BE2C (cell line): ENCODE results near the gene CENPW.
A peak's percentile ranks its signal among the peaks of the same experiment; 100 is the strongest.

ENCODE experiments used
- DNase-seq: peaks from one replicate; pipeline ENCODE4 v3.0.0-alpha.2; 2020
- H3K27me3 ChIP-seq: fragments of 250-450 bp; sonication (Bioruptor Pico); 2 replicates; pipeline ENCODE4 v1.5.1; 2020; ENCODE audit warnings: mild to moderate bottlenecking
- H3K36me3 ChIP-seq: fragments of 250-450 bp; sonication (Bioruptor Pico); 2 replicates; pipeline ENCODE4 v1.5.1; 2020; ENCODE audit warnings: mild to moderate bottlenecking
- H3K4me1 ChIP-seq: fragments of 250-450 bp; sonication (Bioruptor Pico); 2 replicates; pipeline ENCODE4 v1.5.1; 2020
- H3K4me3 ChIP-seq: 2 replicates; pipeline ENCODE4 v1.5.1; 2011; ENCODE audit warnings: low read depth, low read length
- H3K9me3 ChIP-seq: fragments of 250-450 bp; sonication (Bioruptor Pico); 2 replicates; pipeline ENCODE4 v1.5.1; 2020
- TF ChIP-seq, protein P1 (sequence below): IDR thresholded peaks from 2 replicates; pipeline ENCODE4 v1.5.1; 2012; ENCODE audit warnings: mild to moderate bottlenecking, low read depth, low read length

The CENPW gene

DNA sequence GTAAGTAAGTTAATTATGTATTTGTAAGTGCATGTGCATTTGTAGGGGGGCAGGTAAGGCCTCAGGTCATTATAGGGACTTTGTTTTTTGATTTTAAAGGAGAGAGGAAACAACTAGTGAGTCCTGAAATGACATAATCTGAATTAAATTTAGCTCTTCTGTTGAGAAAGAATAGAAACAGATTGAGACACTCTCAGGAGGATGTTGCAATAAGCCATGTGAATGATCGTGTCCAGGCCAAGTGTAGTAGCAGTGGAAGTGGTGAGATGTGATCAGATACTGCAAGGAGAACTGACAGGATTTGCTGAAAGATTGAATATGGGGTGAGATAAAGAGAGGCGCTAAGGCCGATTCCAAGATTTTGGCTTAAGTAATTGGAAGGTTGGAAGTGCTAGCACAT lies 2.6 kb upstream of the CENPW start:
- H3K27me3 ChIP-seq = no peaks in the 10 kb centered on the region
- no peak for DNase-seq

DNA sequence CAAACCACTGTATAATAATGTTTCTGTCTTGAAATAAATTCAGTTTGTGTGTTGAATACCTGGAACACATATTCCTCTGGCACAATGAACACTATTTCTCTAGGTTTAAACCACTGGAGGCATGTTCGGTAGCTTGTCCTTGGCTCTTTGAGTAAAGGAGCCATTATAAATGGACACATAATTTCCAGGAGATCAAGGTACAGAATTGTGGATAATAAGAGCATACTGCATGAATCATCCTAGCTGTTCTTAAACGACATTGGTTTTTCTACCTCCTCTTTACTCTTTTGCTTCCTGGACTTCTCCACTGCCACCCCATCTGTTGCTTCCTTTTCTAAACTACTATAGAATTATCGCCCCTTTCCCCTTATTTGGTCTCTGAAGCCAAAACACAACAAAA lies 1.2 kb downstream of the CENPW start:
- H3K27me3 ChIP-seq = no peaks in the 10 kb centered on the region
- TF ChIP-seq, protein P1, sequence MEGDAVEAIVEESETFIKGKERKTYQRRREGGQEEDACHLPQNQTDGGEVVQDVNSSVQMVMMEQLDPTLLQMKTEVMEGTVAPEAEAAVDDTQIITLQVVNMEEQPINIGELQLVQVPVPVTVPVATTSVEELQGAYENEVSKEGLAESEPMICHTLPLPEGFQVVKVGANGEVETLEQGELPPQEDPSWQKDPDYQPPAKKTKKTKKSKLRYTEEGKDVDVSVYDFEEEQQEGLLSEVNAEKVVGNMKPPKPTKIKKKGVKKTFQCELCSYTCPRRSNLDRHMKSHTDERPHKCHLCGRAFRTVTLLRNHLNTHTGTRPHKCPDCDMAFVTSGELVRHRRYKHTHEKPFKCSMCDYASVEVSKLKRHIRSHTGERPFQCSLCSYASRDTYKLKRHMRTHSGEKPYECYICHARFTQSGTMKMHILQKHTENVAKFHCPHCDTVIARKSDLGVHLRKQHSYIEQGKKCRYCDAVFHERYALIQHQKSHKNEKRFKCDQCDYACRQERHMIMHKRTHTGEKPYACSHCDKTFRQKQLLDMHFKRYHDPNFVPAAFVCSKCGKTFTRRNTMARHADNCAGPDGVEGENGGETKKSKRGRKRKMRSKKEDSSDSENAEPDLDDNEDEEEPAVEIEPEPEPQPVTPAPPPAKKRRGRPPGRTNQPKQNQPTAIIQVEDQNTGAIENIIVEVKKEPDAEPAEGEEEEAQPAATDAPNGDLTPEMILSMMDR = no peak
- no peaks in the 10 kb centered on the region for H3K4me1 ChIP-seq
- DNase-seq = no peak
- H3K4me3 ChIP-seq = peak overlapping the region; percentile 97
- H3K9me3 ChIP-seq = no peaks in the 10 kb centered on the region
- 0 out of 2 replicates have a peak, but pooled peaks cover 2% of the 10 kb centered on the region for H3K36me3 ChIP-seq

More for the DNA sequence above, 2.6 kb upstream of the CENPW start:
- Histone ChIP-seq H3K9me3 (no peaks in the 10 kb centered on the region), H3K4me1 (no peaks in the 10 kb centered on the region), H3K36me3 (0 out of 2 replicates have a peak, but pooled peaks cover 2% of the 10 kb centered on the region), H3K4me3 (no peak overlapping the region)
- TF ChIP-seq, protein P1 = no peak

DNA sequence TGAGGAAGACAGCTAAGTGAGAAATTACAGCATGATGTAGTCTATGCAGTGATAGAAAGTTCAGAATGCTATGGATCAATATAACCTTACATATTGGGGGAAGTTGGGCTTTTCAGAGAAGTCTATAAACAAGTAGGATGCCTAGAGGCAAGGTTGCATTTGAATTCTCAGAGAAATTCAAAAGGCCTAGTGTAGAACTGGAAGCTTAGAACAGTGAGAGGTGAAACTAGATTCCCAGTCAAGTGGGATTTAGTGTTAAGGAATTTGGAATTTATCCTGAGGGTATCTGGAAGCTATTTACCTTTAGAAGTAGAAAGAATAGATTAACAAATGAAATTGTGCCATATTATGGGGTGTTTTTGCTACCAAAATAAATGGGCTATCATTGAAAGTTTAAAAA lies 4.3 kb downstream of the CENPW start:
- no peak overlapping the region for H3K4me3 ChIP-seq
- H3K36me3 ChIP-seq = peaks cover 2% of the 10 kb centered on the region; the same call in 1 of the 2 replicates
- H3K4me1 ChIP-seq = no peaks in the 10 kb centered on the region
- no peaks in the 10 kb centered on the region for H3K27me3 ChIP-seq
- DNase-seq = no peak
- TF ChIP-seq, protein P1 = no peak
- no peaks in the 10 kb centered on the region for H3K9me3 ChIP-seq

DNA sequence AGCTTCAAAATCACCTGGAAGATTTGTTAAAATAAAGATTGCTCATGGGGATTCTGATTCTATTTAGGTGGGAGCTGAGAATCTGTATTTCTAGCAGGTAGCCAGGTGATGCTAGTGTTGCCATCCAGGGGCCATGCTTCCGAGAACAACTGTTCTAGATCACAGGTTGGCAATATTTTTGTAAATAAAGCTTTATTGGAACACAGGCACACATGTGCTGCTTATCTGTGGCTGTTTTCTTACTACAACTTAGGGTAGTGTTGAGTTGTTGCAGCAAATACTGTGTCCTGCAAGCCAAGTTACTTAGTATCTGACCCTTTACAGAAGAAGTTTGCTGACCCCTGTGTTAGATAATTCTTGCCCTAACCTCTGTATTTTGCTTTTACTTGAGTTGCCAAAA lies 12.0 kb downstream of the CENPW start:
- H3K36me3 ChIP-seq = no peaks in the 10 kb centered on the region; the same call in 1 of the 2 replicates

DNA sequence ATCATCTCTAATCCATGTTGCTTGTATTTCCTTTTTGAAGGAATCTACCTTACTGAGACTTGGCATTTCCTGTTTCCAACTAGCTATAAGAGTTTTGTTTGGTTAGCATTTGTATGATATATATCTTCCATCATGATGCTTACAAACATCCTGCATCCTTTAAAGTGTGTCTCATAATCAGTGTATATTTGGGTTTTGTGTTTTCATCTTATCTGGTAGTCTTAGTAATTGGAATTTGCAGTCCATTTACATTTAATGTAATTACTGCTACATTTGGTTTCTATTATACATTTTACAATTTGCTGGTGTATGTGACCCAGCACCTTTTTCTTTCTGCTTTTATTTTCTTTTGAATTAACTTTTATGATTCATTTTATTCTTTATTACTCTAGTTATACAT lies 12.6 kb downstream of the CENPW start:
- TF ChIP-seq, protein P1 = no peak
- H3K4me1 ChIP-seq = peaks cover 6% of the 10 kb centered on the region
- no peaks in the 10 kb centered on the region for H3K27me3 ChIP-seq
- no peak for DNase-seq
- no peaks in the 10 kb centered on the region for H3K9me3 ChIP-seq
- no peak overlapping the region for H3K4me3 ChIP-seq
- no peaks in the 10 kb centered on the region; the same call in 1 of the 2 replicates for H3K36me3 ChIP-seq

More for the DNA sequence above, 12.0 kb downstream of the CENPW start:
- TF ChIP-seq, protein P1 = no peak
- no peaks in the 10 kb centered on the region for H3K9me3 ChIP-seq
- H3K27me3 ChIP-seq = no peaks in the 10 kb centered on the region
- no peak for DNase-seq
- no peak overlapping the region for H3K4me3 ChIP-seq
- peaks cover 6% of the 10 kb centered on the region for H3K4me1 ChIP-seq

DNA sequence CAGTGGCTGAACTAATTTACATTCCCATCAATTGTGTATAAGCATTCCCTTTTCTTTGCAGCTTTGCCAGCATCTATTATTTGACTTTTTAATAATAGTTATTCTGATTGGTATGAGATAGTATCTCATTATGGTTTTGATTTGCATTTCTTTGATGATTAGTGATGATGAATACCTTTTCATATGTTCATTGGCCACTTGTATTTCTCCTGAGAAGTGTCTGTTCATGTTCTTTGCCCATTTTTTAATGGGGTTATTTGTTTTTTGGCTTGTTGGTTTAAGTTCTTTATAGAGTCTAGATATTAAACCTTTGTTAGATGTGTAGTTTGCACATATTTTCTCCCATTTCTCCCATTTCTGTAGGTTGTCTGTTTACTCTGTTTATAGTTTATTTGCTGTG lies 16.6 kb downstream of the CENPW start:
- TF ChIP-seq, protein P1 = no peak
- Histone ChIP-seq H3K36me3 (no peaks in the 10 kb centered on the region), H3K4me3 (no peak overlapping the region), H3K4me1 (peaks cover 6% of the 10 kb centered on the region), H3K9me3 (no peaks in the 10 kb centered on the region), H3K27me3 (no peaks in the 10 kb centered on the region)
- no peak for DNase-seq
